ENCODE data around the gene ITPR1.

DNA sequence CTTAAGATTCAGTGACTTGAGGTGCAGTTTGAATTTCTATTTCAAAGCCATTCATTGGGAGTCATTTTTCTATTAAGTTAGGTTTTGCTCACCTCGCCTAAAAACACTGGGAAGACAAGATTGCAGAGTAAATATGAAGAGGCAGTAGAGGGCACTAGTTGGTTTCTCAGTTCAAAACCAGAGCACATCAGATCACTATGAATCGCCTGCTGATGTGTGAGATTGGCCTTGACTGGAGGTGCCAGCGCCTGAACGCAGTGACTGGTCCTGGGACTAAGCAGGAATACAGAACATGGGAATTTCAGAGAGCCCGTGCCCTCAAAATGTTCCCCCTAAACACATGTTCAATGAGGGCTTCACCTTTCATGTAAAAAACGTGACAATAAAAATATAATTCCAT is 229.0 kb downstream of the ITPR1 start:
- TF ChIP-seq, protein P1, sequence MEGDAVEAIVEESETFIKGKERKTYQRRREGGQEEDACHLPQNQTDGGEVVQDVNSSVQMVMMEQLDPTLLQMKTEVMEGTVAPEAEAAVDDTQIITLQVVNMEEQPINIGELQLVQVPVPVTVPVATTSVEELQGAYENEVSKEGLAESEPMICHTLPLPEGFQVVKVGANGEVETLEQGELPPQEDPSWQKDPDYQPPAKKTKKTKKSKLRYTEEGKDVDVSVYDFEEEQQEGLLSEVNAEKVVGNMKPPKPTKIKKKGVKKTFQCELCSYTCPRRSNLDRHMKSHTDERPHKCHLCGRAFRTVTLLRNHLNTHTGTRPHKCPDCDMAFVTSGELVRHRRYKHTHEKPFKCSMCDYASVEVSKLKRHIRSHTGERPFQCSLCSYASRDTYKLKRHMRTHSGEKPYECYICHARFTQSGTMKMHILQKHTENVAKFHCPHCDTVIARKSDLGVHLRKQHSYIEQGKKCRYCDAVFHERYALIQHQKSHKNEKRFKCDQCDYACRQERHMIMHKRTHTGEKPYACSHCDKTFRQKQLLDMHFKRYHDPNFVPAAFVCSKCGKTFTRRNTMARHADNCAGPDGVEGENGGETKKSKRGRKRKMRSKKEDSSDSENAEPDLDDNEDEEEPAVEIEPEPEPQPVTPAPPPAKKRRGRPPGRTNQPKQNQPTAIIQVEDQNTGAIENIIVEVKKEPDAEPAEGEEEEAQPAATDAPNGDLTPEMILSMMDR (conservative IDR thresholded peaks at IDR 0.05; ENCODE audit: low read depth, low read length): peak; percentile 82
- TF ChIP-seq EZH2 (IDR thresholded peaks at IDR 0.05; ENCODE audit: low read length, unreplicated experiment) (no peak), EZH2phosphoT487 (IDR thresholded peaks at IDR 0.05; ENCODE audit: borderline replicate concordance, low read length) (no peak)
